SIG-M5 treated with dmso at 0.1 percent for 504 hours (cell line): ENCODE measurements around the gene ALX3.
"Not testable (repeated sequence)": the region's sequence is repeated elsewhere in the genome, so short reads cannot be mapped to it uniquely, and the experiment has no call there.

Experiments
- DNase-seq: peaks from one replicate; lab custom pipeline; 2025; ENCODE audit not compliant: unreplicated experiment; lab: John Stamatoyannopoulos, UW

The ALX3 gene

GRCh38 chr1:110048923-110049601, 21.4 kb downstream of the ALX3 start:
- no peak for DNase-seq

DNA sequence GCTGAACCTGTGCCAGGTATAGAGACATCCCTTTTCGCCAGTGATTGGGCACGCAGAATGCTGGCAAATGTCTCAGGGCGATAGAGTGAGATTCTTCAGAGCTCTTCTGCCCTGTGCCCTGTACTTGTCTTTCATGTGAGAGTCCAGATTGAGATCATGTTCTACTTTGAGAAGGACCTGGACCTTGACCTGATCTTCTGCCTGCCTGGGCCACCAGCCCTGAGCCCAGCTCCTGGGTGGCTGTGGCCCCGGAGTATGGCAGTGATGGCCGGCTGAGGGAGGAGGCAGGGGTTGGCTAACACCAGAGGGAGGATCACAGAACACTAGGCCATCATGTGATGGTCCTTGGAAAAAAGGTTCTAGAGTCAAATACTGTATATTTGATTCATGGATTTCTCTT, 22.2 kb downstream of the ALX3 start:
- no peak for DNase-seq

GRCh38 chr1:110047463-110047862, 23.0 kb downstream of the ALX3 start:
- DNase-seq, result no peak

- no peak for DNase-seq
Observed at GRCh38 chr1:110043016-110043415, 27.5 kb downstream of the ALX3 start.

GRCh38 chr1:110040548-110040947, 29.9 kb downstream of the ALX3 start:
- DNase-seq, result no peak

- DNase-seq, result no peak
Observed at GRCh38 chr1:110039641-110040040, 30.8 kb downstream of the ALX3 start.

DNA sequence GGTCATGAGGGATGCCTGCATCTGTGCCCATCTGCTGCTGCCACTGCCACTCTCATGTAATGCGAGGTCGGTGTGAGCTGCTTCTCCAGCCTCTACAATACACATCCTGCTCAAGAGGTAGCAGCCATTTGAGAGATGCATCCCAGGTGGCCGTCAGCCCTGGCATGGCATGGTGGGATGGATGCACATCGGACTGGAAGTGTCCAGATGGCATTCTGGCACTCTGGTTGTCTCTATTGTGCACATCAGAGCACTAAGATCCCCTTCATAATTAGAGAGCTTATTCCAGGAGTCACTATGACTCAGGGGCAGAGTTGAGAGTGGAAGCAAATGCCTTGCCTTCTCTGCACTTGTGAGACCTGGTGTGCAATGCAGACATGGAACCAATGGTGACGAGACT, 32.2 kb downstream of the ALX3 start:
- DNase-seq, result no peak

GRCh38 chr1:110035236-110035752, 35.2 kb downstream of the ALX3 start:
- DNase-seq, result no peak

DNA sequence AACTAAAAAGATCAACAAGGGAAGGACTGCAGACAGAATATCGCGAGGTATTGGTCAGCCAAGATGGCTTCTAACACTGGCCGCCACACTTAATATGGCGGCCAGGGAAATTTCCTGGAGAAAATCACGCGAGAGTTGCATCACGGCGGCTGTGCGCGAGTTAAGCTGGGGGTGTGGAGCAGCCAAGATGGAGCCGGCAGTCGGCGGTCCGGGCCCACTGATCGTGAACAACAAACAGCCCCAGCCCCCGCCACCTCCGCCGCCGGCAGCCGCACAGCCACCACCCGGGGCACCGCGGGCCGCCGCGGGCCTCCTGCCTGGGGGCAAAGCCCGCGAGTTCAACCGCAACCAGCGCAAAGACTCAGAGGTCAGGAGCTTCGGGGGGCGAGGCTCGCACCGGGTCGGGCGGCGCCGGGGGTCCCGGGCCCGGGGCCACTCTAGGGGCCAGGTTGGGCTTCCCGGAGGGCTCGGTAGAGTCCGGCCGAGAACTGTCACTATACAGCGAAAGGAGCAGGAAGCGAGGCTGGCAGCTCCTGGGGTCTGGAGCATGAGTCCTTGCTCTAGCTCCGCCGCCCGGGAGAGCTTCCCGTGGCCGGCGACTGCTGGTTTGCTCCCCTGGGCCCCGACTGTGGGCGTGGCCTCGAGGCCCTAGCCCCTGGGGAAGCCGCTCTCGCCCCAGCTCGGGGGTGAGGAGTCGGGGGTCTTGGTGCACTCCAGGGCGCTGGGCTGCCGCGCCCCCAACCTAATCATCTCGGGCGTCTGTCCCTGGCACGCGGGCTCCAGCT, 35.8 kb downstream of the ALX3 start, which contains the start of gene STRIP1:
Gene STRIP1 (plus strand): TSS at position 174 of the 785 bp plus-strand sequence. CDS start 14 bp downstream, at position 188.
- peak; percentile 96 for DNase-seq

- no peak for DNase-seq
Observed at GRCh38 chr1:110034040-110034450, 36.4 kb downstream of the ALX3 start.

- DNase-seq, result no peak
Observed at GRCh38 chr1:110033421-110033820, 37.1 kb downstream of the ALX3 start.

DNA sequence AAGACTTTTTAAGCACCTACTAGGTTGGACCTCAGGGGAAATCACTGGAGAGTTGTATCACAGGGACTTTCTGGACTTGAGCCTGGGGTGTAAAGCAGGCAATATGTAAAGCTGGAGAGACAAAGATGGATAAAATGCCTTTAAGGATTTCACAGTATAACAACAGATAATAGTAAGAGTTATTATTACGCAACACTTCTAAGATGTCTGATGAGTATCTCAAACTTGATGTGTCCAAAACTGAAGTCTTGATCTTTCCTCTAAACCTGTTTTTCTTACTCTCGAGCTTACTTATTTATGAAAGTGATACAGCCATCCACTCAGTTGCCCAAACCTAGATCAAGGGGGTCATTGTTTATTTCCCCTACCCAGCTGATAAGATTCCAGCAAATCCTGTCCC, 38.1 kb downstream of the ALX3 start:
- no peak for DNase-seq

GRCh38 chr1:110030687-110031086, 39.8 kb downstream of the ALX3 start:
- DNase-seq, result not testable (repeated sequence)

DNA sequence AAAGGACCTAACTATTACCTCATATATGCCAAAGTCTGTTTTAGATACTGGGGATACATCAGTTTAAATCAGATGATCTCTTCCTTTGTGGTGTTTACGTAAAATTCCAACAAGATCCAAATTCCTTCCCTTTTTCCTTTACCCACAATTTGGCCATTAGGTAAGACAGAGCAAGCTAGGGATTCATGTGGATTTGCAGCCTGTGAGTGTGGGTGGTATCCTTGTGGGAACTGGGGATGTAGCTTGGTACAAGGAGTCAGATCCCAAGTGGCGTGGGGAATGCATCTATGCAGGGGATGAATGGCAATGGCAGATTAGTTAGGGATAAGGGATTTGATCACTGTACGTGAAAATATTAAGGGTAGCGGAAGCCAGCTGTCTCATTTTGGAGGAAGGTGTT, 45.9 kb downstream of the ALX3 start:
- no peak for DNase-seq

- DNase-seq, result no peak
Observed at GRCh38 chr1:110021285-110021684, 49.2 kb downstream of the ALX3 start.

GRCh38 chr1:110019770-110020169, 50.7 kb downstream of the ALX3 start:
- no peak for DNase-seq

- no peak for DNase-seq
Observed at GRCh38 chr1:110018396-110018795, 52.1 kb downstream of the ALX3 start.

GRCh38 chr1:110017792-110018191, 52.7 kb downstream of the ALX3 start:
- no peak for DNase-seq

DNA sequence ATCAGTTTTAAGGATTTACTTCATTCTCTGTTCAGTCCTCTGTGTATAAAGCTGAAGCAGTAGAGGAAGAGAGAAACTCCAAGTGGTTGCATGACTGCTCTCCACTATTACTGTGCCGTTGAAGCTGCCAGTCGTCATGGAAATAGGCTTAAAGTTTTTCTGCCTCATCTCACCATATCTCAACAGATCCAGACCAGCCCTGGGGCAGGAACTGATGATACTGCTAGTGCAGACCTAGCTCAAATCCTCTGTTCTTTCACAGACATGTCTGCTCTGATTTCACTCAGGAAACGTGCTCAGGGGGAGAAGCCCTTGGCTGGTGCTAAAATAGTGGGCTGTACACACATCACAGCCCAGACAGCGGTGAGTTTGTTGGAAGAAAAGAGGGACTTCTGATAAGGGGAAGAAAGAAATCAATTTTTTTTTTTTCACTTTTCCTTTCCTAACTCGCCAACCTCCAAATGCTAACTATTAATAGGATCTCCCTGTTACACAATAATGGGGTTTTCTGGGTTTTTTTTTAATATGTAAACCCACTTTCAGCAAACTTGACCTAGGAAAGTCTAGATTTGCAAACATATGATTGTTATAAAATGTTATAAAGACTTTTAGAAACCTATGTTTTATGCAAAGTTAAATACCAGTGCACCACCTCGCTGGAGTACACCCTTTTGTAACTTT, 58.2 kb downstream of the ALX3 start:
- DNase-seq, result no peak

DNA sequence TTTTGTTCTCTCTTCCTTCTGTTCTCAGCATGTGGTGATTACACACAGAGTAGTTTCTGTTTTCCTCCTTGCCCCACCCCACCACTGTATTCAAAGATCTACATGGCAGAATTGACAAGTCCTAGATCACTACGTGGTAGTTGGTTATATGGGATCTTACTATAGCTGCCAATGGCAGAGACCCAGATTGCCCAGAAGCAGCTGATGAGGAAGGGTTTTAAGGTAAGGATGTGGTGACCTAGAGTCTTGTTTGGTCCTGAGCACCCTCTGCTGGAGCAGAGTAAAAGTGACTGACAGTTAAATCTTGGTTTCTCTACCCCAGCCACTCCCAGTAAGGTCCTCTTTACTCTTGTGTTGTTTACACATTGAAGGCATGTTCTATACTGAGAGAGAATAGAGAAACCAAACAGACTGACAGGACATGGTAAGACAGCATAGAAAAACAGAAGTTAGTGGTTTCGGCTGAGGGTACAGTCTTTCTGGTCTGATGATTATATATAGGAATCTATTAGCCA, 58.9 kb downstream of the ALX3 start:
- peak; percentile 80 for DNase-seq
